Stimulated activated CD4-positive, alpha-beta T cell treated with anti-CD3 and anti-CD28 coated beads, Interleukin-4, amount 100 ng/mL, for 4 hours (primary cell): ENCODE measurements around the gene CDKL4.
A peak's percentile ranks its signal among the peaks of the same experiment; 100 is the strongest.
"Not testable (repeated sequence)": the region's sequence is repeated elsewhere in the genome, so short reads cannot be mapped to it uniquely, and the experiment has no call there.

Experiments used
- DNase-seq, 2 experiments: peaks; one replicate each; pipeline ENCODE4 v3.0.0-alpha.2; 2020

CDKL4 gene

GRCh38 chr2:39140948-39141333, 102.8 kb downstream of the CDKL4 start:
- DNase-seq: not testable (repeated sequence)

GRCh38 chr2:39140322-39140847, 103.4 kb downstream of the CDKL4 start:
- no peak for DNase-seq

GRCh38 chr2:39139511-39140237, 104.1 kb downstream of the CDKL4 start:
- DNase-seq: no peak

- DNase-seq: no peak
These were observed 104.9 kb downstream of the CDKL4 start for GRCh38 chr2:39138837-39139211.

- not testable (repeated sequence) for DNase-seq
These were observed 105.5 kb downstream of the CDKL4 start for GRCh38 chr2:39138187-39138836.

GRCh38 chr2:39136799-39137198, 107.0 kb downstream of the CDKL4 start:
- no peak for DNase-seq

- DNase-seq: peak in 1 of 2 experiments; percentile 17
These were observed 108.0 kb downstream of the CDKL4 start for GRCh38 chr2:39135690-39136259.

- no peak for DNase-seq
These were observed 110.4 kb downstream of the CDKL4 start for GRCh38 chr2:39133215-39133851.

GRCh38 chr2:39128919-39129391, 114.8 kb downstream of the CDKL4 start:
- peak; percentile 38 to 74 for DNase-seq

- peak; percentile 15 to 29 for DNase-seq
These were observed 115.8 kb downstream of the CDKL4 start for GRCh38 chr2:39127973-39128372.
